Measurements from ENCODE around the gene RHOF. TPM values are rescaled to one million over a fixed set of nuclear protein-coding genes. Genes with fewer than 3 reads are reported as not detected.
A peak's percentile ranks its signal among the peaks of the same experiment; 100 is the strongest.

Gene RHOF
- total and polyA plus RNA-seq, 2 of the 8 experiments (the other 6 are each of a cell fraction or from before 2014, with no cell fraction given) = 23.8 to 31.9 TPM

DNA sequence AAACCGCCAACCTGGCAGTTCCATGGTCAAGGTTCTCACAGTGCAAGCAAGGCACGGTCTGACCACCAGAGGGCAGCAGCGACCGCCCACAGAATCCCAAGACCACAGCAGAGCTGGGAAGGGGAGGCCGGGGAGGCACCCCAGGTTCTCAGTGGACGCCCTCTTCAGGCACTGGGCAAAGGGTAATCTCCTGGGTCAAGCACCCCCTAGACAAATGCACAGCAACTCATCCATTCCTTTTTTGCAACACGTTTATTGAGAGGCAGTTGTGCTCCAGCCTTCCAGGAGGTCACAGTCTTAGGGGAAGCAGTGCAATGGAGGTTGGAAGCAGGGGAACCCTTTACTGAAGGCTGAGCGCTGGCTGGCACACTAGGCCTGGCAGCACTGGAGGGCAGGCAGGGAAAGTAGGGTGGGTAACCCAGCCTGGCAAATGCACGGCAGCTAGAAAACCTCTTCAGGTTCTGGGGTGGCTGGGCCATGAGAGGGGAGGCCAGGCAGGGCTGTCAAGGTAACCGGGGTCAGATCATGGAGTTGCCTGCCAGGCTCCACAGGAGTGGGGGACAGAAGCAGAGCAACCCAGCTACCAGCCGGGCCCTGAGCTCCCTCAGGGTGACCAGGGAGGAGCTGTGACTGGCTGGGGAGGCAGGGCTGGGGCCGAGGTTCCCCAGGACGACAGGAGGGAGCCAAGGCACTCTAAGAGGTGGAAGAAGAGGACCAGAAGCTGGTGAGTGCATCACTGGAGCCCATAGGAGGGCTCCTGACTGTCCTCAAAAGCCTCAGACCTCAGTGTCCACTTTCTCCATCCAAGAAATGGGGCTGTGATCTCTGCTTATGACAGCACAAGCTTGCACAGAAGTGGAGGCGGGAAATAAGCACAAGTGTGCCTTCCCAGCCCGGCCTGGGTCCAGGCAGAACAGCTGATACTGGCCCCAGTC is 1.8 kb upstream of the RHOF start:
- no peak overlapping the region for H3K56ac ChIP-seq (replicated peaks; ENCODE audit: insufficient read length, low read depth, low read length)
- H2BK120ac ChIP-seq (replicated peaks; ENCODE audit: low read depth, low read length) = no peak overlapping the region
- H3K23me2 ChIP-seq (ENCODE audit: low read depth, low read length) = peaks cover 11% of the 10 kb centered on the region; the same call in 1 of the 2 replicates
- H3K27ac ChIP-seq (ENCODE audit: low read depth, low read length) = no peak overlapping the region
- peak overlapping the region; percentile 45; the same call in 1 of the 2 replicates for H2AK5ac ChIP-seq (ENCODE audit: low read depth, low read length)
- H4K5ac ChIP-seq (ENCODE audit: insufficient read length, low read depth, low read length) = no peak overlapping the region
- 52% methylated on average over 15 of the region's 15 CpGs; no CpG with 5 or more reads in 1 of the 2 experiments for WGBS, 2 experiments (ENCODE audit: extremely low coverage in 1 of 2, insufficient coverage in 1 of 2, insufficient read length in 1 of 2, insufficient replicate concordance in 2 of 2, low coverage in 1 of 2, low lambda C conversion rate in 2 of 2, missing lambda C conversion rate in 1 of 2)
- H3K36me3 ChIP-seq (ENCODE audit: control insufficient read depth in 2 of 4, insufficient read depth in 4 of 4, low read length in 3 of 4) = peaks cover 0 to 16% (median 3%) of the 10 kb centered on the region in 4 experiments; a peak in 4 of 8 replicates
- ChIA-PET CTCF (ENCODE audit: partially characterized antibody) (interaction anchor here (0.7 to 18.2 kb wide), 37 partner anchors 13 to 399 kb away, joined by 3 to 363 read pairs (median 4); partner anchors contain the start of genes HPD, PSMD9, SETD1B and TMEM120B), POLR2A (ENCODE audit: partially characterized antibody) (interaction anchor here (0.7 to 34.9 kb wide), 17 partner anchors 5 to 394 kb away, joined by 3 to 958 read pairs (median 5); partner anchors contain the start of genes PSMD9, RHOF and SETD1B)
- H4K91ac ChIP-seq (replicated peaks; ENCODE audit: insufficient read length, low read length) = no peak overlapping the region
- 0 out of 2 replicates have a peak, but pooled peaks cover 10% of the 10 kb centered on the region for H3K79me1 ChIP-seq (ENCODE audit: low read depth, low read length)
- FAIRE-seq (no peak), DNase-seq (ENCODE audit: low read depth in 1 of 2, low spot score in 2 of 2) (peak; percentile 82 to 97)
- H2BK12ac ChIP-seq (ENCODE audit: low read depth, low read length) = no peak overlapping the region; the same call in 1 of the 2 replicates
- no peak overlapping the region for H3K23ac ChIP-seq (ENCODE audit: insufficient read length)
- H2BK15ac ChIP-seq (ENCODE audit: low read length) = no peak overlapping the region
- peaks cover 0 to 21% of the 10 kb centered on the region in 2 experiments; a peak in 1 of 4 replicates for H3K79me2 ChIP-seq (ENCODE audit: control insufficient read depth in 1 of 2, insufficient read depth in 2 of 2, low read length in 2 of 2)
- H3K4me2 ChIP-seq (ENCODE audit: insufficient read depth in 1 of 2, low read depth in 2 of 2, low read length in 2 of 2) = peak overlapping the region in 1 of 2 experiments; percentile 82; a peak in 2 of 4 replicates
- H3K18ac ChIP-seq (ENCODE audit: extremely low read depth, low read length) = 0 out of 2 replicates have a peak overlapping the region, but pooled peaks have one; percentile 60
- H3K9ac ChIP-seq (replicated peaks in 1 of 4; ENCODE audit: extremely low read depth in 1 of 4, low read depth in 3 of 4, low read length in 3 of 4) = no peak overlapping the region
- H2BK20ac ChIP-seq (ENCODE audit: low read length) = 0 out of 2 replicates have a peak overlapping the region, but pooled peaks have one; percentile 48
- no peak overlapping the region for H3K4ac ChIP-seq (replicated peaks; ENCODE audit: insufficient read length, low read depth, low read length)
- H3K4me3 ChIP-seq (ENCODE audit: extremely low read depth in 1 of 4, insufficient read depth in 2 of 4, low read depth in 3 of 4, low read length in 4 of 4) = peak overlapping the region in 2 of 4 experiments; percentile 26 to 91; a peak in 3 of 8 replicates
- H3K9me3 ChIP-seq (ENCODE audit: insufficient read depth in 2 of 2, low read depth in 1 of 2, low read length in 1 of 2) = no peaks in the 10 kb centered on the region
- H3K4me1 ChIP-seq (replicated peaks in 1 of 4; ENCODE audit: control insufficient read depth in 3 of 4, insufficient read depth in 4 of 4, low read length in 3 of 4) = peaks cover 11 to 43% (median 23%) of the 10 kb centered on the region in 4 experiments
- H3K27me3 ChIP-seq (replicated peaks in 1 of 4; ENCODE audit: control insufficient read depth in 3 of 4, extremely low read depth in 1 of 4, insufficient read depth in 3 of 4, low read length in 3 of 4) = peaks cover 0 to 5% (median 1%) of the 10 kb centered on the region in 4 experiments; a peak in 2 of 7 replicates
- H2BK5ac ChIP-seq (ENCODE audit: low read depth, low read length) = peak overlapping the region; percentile 60; the same call in 1 of the 2 replicates
- H3K14ac ChIP-seq (ENCODE audit: insufficient read length) = no peak overlapping the region
- no peak overlapping the region for H2AFZ ChIP-seq (ENCODE audit: low read length)
- peaks cover 16 to 18% of the 10 kb centered on the region in 2 experiments for H4K20me1 ChIP-seq (replicated peaks in 1 of 2; ENCODE audit: control insufficient read depth in 1 of 2, insufficient read depth in 2 of 2, low read length in 2 of 2)
- H4K8ac ChIP-seq (ENCODE audit: extremely low read depth, insufficient read depth, low read length) = no peak overlapping the region
- TF ChIP-seq, protein P1, sequence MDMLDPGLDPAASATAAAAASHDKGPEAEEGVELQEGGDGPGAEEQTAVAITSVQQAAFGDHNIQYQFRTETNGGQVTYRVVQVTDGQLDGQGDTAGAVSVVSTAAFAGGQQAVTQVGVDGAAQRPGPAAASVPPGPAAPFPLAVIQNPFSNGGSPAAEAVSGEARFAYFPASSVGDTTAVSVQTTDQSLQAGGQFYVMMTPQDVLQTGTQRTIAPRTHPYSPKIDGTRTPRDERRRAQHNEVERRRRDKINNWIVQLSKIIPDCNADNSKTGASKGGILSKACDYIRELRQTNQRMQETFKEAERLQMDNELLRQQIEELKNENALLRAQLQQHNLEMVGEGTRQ (IDR thresholded peaks at IDR 0.05; ENCODE audit: low read length) = no peak
- no peak for TF ChIP-seq CTBP2 (IDR thresholded peaks at IDR 0.05; ENCODE audit: borderline replicate concordance, insufficient read depth, insufficient read length, low read length)
- no peak for TF ChIP-seq JUN (IDR thresholded peaks at IDR 0.05; ENCODE audit: low read depth, low read length)
- no peak for TF ChIP-seq SRF (IDR thresholded peaks at IDR 0.05; ENCODE audit: low read depth, low read length)
- 0 out of 4 replicates have a peak, but pooled peaks of 1 of the 2 experiments have one; percentile 26 for TF ChIP-seq SIN3A (conservative IDR thresholded peaks at IDR 0.05 in 1 of 2, IDR thresholded peaks at IDR 0.05 in 1 of 2; ENCODE audit: low read depth in 1 of 2, low read length in 2 of 2)
- TF ChIP-seq EP300 (IDR thresholded peaks at IDR 0.05; ENCODE audit: borderline replicate concordance in 1 of 2, low read depth in 2 of 2, low read length in 2 of 2) = 0 out of 3 replicates have a peak, but pooled peaks of 1 of the 2 experiments have one; percentile 6
